Lower leg skin (tissue), 4 donors: ENCODE results near the gene CST4. TPM values are rescaled to one million over a fixed set of nuclear protein-coding genes. Genes with fewer than 3 reads are reported as not detected.
"Not testable (repeated sequence)": the region's sequence is repeated elsewhere in the genome, so short reads cannot be mapped to it uniquely, and the experiment has no call there.

Source experiments
- DNase-seq, 2 donors: peaks; one replicate each; pipeline ENCODE4 v3.0.0-alpha.2; 2019; ENCODE audit warnings: low spot score in 2 of 2
- H3K4me3 ChIP-seq: fragments of 200-600 bp; sonication (generic); 2 replicates; pipeline ENCODE4 v1.5.1; 2017; ENCODE audit warnings: mild to moderate bottlenecking, low read depth; ENCODE audit not compliant: poor library complexity, severe bottlenecking
- POLR2A ChIP-seq, 2 donors: fragments of 450-650 bp; IDR thresholded peaks; one replicate each; pipeline ENCODE4 v1.6.1; 2016 to 2017; ENCODE audit warnings: antibody characterized with exemption in 2 of 2, mild to moderate bottlenecking in 1 of 2, moderate library complexity in 1 of 2
- WGBS, 2 donors: methylation state at CpG; one replicate each; pipeline ENCODE4 v1.1.5; 2018; 5-methylcytosine and 5-hydroxymethylcytosine counted together
- intact Hi-C: fragments of 100-400 bp; cut with DNase I; formaldehyde crosslinking; loops from one replicate; pipeline ENCODE4 v1.15.0; 2023; ENCODE audit warnings: low total_unique reads
- total RNA-seq, 4 donors: library from RNA; depleted of rRNA; stranded (reverse); fragments of >200 nt; gene quantifications; one replicate each; pipeline ENCODE4 v1.1.0, GENCODE V29; 2016
- TF ChIP-seq, protein P1 (sequence below), 3 donors: fragments of 450-650 bp; IDR thresholded peaks; one replicate each; pipeline ENCODE4 v1.5.1; 2016; ENCODE audit warnings: antibody characterized with exemption in 3 of 3, mild to moderate bottlenecking in 3 of 3, moderate library complexity in 2 of 3

CST4 gene
- total RNA-seq, 4 donors from 2014 or later: not detected

DNA sequence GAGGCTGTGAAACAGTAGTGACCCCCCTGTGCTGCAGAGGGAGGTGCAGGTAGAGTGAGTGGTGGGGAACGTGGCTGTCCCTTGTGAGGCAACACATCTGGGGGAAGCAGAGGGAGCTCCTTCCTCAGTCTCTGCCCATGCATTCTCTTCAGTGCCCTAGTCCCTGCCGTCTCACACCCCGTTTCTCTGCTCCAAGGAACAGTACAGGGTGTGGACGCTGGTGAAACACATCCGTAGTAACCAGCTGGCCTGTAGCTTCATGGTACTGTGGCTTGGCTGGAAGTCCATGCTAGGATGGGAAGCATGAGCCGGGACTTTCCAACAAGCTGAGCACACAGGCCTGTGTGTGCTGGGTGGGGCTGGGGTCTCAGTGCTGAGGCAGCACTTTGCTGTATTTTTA is 25.7 kb downstream of the CST4 start:
- no peak overlapping the region for H3K4me3 ChIP-seq
- 31 to 60% methylated on average over 6 of the region's 6 CpGs for WGBS, 2 donors
- intact Hi-C loops: no loop called here
- TF ChIP-seq POLR2A (IDR thresholded peaks at IDR 0.05): no peak
- TF ChIP-seq, protein P1, sequence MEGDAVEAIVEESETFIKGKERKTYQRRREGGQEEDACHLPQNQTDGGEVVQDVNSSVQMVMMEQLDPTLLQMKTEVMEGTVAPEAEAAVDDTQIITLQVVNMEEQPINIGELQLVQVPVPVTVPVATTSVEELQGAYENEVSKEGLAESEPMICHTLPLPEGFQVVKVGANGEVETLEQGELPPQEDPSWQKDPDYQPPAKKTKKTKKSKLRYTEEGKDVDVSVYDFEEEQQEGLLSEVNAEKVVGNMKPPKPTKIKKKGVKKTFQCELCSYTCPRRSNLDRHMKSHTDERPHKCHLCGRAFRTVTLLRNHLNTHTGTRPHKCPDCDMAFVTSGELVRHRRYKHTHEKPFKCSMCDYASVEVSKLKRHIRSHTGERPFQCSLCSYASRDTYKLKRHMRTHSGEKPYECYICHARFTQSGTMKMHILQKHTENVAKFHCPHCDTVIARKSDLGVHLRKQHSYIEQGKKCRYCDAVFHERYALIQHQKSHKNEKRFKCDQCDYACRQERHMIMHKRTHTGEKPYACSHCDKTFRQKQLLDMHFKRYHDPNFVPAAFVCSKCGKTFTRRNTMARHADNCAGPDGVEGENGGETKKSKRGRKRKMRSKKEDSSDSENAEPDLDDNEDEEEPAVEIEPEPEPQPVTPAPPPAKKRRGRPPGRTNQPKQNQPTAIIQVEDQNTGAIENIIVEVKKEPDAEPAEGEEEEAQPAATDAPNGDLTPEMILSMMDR (IDR thresholded peaks at IDR 0.05): no peak
- peak in 1 of 2 donors; percentile 79 for DNase-seq

DNA sequence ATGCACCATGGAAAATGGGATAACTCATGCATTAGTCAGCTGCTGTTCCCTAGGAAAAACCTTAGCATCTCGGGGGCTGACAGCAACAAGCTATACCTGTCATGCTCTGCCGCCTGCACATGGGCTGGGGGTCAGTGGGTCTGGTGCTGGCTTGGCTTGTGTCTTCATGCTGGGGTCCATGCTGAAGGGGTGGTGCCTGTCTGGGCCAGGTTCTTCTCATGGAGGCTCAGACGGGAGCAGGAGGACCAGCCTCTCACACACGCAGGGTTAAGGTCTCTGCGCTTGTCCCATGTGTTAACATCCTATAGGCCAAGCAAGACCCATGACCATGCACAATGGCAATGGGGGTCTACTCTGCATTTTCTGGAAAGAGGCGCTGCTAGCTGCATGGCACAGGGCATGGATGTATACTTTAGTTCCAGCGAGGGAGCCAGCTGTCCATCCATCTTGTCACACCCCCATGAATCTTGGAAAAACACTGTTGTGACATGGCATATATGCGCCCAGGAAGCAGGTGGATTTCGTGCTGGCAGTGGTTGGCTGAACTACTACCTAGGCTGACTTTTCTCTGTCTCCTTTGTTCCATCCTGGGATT is 26.5 kb downstream of the CST4 start:
- DNase-seq: peak in 1 of 2 donors; percentile 52
- H3K4me3 ChIP-seq: no peak overlapping the region
- intact Hi-C loops: no loop called here
- no peak for TF ChIP-seq POLR2A (IDR thresholded peaks at IDR 0.05)
- TF ChIP-seq, protein P1 (IDR thresholded peaks at IDR 0.05): no peak
- WGBS, 2 donors: 94 to 95% methylated on average over 9 of the region's 9 CpGs

DNA sequence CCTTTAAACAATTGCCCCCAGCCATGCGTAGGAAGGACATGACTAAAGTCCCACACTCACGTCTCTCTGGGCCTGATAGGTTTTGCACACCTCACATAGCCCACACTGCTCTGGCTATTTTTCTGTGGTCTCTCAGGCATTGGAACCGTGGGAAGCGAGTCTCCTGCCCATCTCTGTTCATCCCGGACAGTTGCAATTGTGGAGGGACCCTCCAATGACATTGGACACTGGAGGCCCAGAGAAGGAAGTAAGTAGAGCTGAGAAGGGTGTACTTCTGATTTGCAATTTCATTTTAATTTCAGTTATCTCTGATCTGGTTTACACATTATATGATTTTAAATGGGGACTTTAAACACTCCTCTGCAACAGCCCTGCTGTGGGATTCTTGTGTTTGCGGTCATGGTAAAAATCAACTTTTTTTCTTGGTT is 27.8 kb downstream of the CST4 start:
- TF ChIP-seq, protein P1 (IDR thresholded peaks at IDR 0.05): no peak
- TF ChIP-seq POLR2A (IDR thresholded peaks at IDR 0.05): no peak
- intact Hi-C loops: no loop called here
- no peak overlapping the region for H3K4me3 ChIP-seq
- DNase-seq: peak in 1 of 2 donors; percentile 37
- 87 to 91% methylated on average over 6 of the region's 6 CpGs for WGBS, 2 donors

DNA sequence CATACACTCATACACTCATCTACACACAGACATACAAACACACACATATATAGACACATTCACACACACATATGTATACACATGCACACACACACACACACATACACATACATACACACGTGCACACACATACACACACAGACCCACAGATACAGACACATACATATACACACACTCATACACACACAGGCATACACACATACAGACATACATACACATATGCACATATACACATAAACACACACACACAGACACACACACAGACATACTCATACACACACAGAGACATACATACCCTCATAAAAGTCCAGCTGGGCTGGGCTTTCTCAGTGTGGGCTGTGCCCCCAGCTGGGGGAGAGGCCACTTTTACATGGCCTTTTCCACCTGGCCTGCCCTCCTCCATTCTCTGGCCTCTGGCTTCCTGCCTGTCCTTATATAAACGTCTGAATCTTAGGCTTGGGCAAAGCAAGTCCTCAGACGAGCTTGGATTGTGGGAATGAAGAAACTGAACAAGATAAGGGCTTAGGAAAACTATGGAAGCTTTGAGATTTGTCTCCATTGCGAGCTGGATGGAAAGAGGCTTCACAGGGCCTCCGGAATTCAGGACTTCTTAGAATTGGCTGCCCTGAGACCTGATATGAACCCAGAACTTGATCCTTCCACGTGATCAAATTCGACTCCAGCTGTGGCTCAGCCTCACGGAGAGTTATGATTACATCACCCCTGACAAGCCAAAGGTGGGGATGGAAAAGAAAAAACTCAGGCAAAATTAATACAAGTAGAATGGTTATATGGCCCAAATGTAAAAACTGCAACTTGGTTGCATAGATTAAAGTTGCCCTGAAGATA is 28.6 kb downstream of the CST4 start:
- intact Hi-C loops: no loop called here
- TF ChIP-seq, protein P1 (IDR thresholded peaks at IDR 0.05): peak in 1 of 3 donors; percentile 59
- no peak for TF ChIP-seq POLR2A (IDR thresholded peaks at IDR 0.05)
- DNase-seq: peak in 1 of 2 donors; percentile 76
- 44 to 46% methylated on average over 8 of the region's 8 CpGs for WGBS, 2 donors
- no peak overlapping the region for H3K4me3 ChIP-seq

DNA sequence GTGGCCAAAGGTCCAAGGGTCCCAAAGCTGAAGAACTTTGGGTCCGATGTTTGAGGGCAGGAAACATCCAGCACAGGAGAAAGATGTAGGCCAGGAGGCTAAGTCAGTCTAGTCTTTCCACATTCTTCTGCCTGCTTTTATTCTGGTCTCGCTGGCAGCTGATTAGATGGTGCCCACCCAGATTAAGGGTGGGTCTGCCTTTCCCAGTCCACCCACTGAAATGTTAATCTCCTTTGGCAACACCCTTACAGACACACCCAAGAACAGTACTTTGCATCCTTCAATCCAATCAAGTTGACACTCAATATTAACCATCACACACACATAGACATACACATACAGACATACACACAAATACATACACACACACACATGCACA is 29.2 kb downstream of the CST4 start:
- peak in 1 of 2 donors; percentile 13 for DNase-seq
- WGBS, 2 donors: 41 to 73% methylated on average over 2 of the region's 2 CpGs
- intact Hi-C loops, H3K4me3 ChIP-seq: not testable (repeated sequence)

DNA sequence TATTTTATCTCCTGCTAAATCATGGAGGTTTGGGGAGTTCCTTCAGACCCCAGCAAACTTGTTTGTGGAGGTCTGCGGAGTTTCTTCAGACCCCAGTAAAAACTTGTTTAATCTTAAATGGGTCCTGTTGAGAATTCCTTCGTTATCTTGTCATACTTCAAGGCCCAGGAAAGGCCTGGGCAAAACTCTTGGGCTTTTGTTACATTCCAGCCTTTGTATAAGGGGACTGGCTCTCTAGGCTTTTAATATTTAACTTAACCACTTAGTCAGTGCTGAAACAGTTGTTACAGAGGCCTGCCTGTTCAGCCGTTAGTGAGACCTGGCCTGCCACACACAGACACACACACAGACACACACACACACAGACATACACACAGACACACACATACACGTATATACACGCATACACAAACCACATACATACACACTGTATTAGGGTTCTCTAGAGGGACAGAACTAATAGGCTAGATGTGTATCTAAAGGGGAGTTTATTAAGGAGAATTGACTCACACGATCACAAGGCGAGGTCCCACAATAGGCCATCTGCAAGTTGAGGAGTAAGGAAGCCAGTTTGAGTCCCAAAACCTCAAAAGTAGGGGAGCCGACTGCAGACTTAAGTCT is 29.7 kb downstream of the CST4 start:
- intact Hi-C loops: no loop called here
- no peak for DNase-seq
- 80 to 81% methylated on average over 8 of the region's 8 CpGs for WGBS, 2 donors
- TF ChIP-seq, protein P1 (IDR thresholded peaks at IDR 0.05): peak in 1 of 3 donors; percentile 46
- no peak for TF ChIP-seq POLR2A (IDR thresholded peaks at IDR 0.05)
- H3K4me3 ChIP-seq: no peak overlapping the region
